C4-2B (cell line): Measurements from ENCODE around the gene BRME1.

ENCODE experiments used
- ZFX ChIP-seq: fragments of 450-650 bp; IDR thresholded peaks from 2 replicates; pipeline ENCODE4 v1.6.1; 2017
- TF ChIP-seq, protein P1 (sequence below): fragments of 450-650 bp; conservative IDR thresholded peaks from 2 replicates; pipeline ENCODE4 v1.5.1; 2017; ENCODE audit warnings: mild to moderate bottlenecking

DNA sequence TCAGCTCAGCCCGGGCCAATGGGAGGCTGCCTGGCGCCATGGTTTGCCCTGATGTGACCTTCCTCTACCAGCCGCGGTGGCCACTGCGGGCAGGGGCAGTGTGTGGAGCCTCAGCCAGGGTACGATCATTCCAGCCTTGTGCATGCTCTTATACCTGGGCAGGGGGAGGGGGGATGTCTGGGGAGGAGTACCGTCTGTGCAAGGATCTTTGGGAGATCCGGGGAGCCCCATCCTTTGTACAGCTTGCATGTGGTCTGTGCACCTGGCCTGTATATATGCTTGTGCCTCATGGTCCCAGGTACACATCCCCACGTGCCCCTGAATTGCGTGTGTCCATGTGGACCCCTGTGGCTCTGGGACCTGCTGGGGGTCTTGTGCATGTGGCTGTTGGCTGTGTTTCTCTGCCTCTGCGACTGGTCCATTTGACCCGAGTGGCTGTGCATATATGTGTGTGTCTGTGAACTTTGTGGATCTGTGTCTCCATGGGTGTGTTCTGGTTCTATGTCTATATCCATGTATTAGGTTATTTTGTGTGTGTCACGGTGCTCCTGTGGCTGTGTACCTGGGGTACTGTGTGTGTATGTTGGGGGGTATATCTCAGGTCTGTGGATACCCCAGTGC lies 41.8 kb downstream of the BRME1 start:
- TF ChIP-seq, protein P1, sequence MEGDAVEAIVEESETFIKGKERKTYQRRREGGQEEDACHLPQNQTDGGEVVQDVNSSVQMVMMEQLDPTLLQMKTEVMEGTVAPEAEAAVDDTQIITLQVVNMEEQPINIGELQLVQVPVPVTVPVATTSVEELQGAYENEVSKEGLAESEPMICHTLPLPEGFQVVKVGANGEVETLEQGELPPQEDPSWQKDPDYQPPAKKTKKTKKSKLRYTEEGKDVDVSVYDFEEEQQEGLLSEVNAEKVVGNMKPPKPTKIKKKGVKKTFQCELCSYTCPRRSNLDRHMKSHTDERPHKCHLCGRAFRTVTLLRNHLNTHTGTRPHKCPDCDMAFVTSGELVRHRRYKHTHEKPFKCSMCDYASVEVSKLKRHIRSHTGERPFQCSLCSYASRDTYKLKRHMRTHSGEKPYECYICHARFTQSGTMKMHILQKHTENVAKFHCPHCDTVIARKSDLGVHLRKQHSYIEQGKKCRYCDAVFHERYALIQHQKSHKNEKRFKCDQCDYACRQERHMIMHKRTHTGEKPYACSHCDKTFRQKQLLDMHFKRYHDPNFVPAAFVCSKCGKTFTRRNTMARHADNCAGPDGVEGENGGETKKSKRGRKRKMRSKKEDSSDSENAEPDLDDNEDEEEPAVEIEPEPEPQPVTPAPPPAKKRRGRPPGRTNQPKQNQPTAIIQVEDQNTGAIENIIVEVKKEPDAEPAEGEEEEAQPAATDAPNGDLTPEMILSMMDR: no peak
- no peak for TF ChIP-seq ZFX
